ENCODE data around the gene GNB3. TPM values are rescaled to one million over a fixed set of nuclear protein-coding genes. Genes with fewer than 3 reads are reported as not detected.

The GNB3 gene
- polyA plus RNA-seq, 1 of the 3 experiments (the other 2 are of a cell fraction) = 12.9 TPM

GRCh38 chr12:6830286-6830890 lies 10.3 kb upstream of the GNB3 start:
- Histone ChIP-seq H4K20me1 (ENCODE audit: insufficient read depth) (0 out of 2 replicates have a peak, but pooled peaks cover 6% of the 10 kb centered on the region), H3K27me3 (ENCODE audit: insufficient read depth) (no peaks in the 10 kb centered on the region), H3K4me1 (ENCODE audit: control insufficient read depth in 1 of 2, insufficient read depth in 2 of 2, low read depth in 1 of 2, low read length in 1 of 2) (peaks cover 10 to 28% of the 10 kb centered on the region in 2 experiments; a peak in 3 of 4 replicates), H3K4me2 (peak overlapping the region; percentile 94), H3K79me2 (ENCODE audit: insufficient read depth) (peaks cover 31% of the 10 kb centered on the region), H3K27ac (ENCODE audit: low read depth in 2 of 2, low read length in 1 of 2) (peak overlapping the region in 1 of 2 experiments; percentile 93; a peak in 1 of 4 replicates), H3K9ac (no peak overlapping the region), H2AFZ (ENCODE audit: low read depth) (no peak overlapping the region), H3K9me3 (no peaks in the 10 kb centered on the region), H3K4me3 (ENCODE audit: low read depth in 2 of 2, low read length in 1 of 2) (peak overlapping the region in 1 of 2 experiments; percentile 73; a peak in 2 of 4 replicates), H3K36me3 (replicated peaks in 1 of 2; ENCODE audit: control insufficient read depth in 1 of 2, insufficient read depth in 2 of 2, low read length in 1 of 2) (peaks cover 26 to 38% of the 10 kb centered on the region in 2 experiments), H3F3A (replicated peaks; ENCODE audit: insufficient read depth) (peaks cover 8% of the 10 kb centered on the region), H3K9me2 (no peaks in the 10 kb centered on the region)
- no peak for TF ChIP-seq ELF1 (IDR thresholded peaks at IDR 0.05)
- no peak for TF ChIP-seq SIN3A (IDR thresholded peaks at IDR 0.05; ENCODE audit: borderline replicate concordance, low read depth, low read length)
- no peak for TF ChIP-seq POLR2AphosphoS5 (IDR thresholded peaks at IDR 0.05; ENCODE audit: low read depth, low read length)
- DNase-seq = no peak
- CTCF ChIA-PET = interaction anchor here (0.6 to 14.1 kb wide), 10 partner anchors 14 to 106 kb away, joined by 3 to 246 read pairs (median 4); partner anchors contain the start of genes CDCA3, COPS7A, GNB3 and MLF2
- WGBS (ENCODE audit: low lambda C conversion rate) = 90% methylated on average over 9 of the region's 11 CpGs
- POLR2A ChIA-PET = interaction anchor here (2.0 to 7.0 kb wide), 3 partner anchors 10 to 77 kb away, joined by 5 to 46 read pairs (median 25); partner anchors contain the start of genes CDCA3, MLF2 and USP5

GRCh38 chr12:6830999-6831398 lies 9.7 kb upstream of the GNB3 start:
- DNase-seq = no peak
- ChIA-PET POLR2A (interaction anchor here (4.0 kb wide), 1 partner anchor 21 kb away, joined by 25 read pairs; the partner anchor contains the start of genes CDCA3 and USP5), CTCF (interaction anchor here (0.9 to 14.1 kb wide), 6 partner anchors 17 to 77 kb away, joined by 3 to 246 read pairs (median 46); partner anchors contain the start of genes CDCA3, GNB3, MLF2 and PTMS)
- peaks cover 28 to 38% of the 10 kb centered on the region in 2 experiments for H3K36me3 ChIP-seq (replicated peaks in 1 of 2; ENCODE audit: control insufficient read depth in 1 of 2, insufficient read depth in 2 of 2, low read length in 1 of 2)
- no peaks in the 10 kb centered on the region for H3K9me2 ChIP-seq
- H3K27ac ChIP-seq (ENCODE audit: low read depth in 2 of 2, low read length in 1 of 2) = no peak overlapping the region
- H2AFZ ChIP-seq (ENCODE audit: low read depth) = no peak overlapping the region
- no peak overlapping the region for H3K4me3 ChIP-seq (ENCODE audit: low read depth in 2 of 2, low read length in 1 of 2)
- TF ChIP-seq MEF2A (IDR thresholded peaks at IDR 0.05; ENCODE audit: borderline replicate concordance, low read depth) (no peak), RAD21 (IDR thresholded peaks at IDR 0.05; ENCODE audit: low read length) (no peak), JUND (IDR thresholded peaks at IDR 0.05) (no peak), FOXJ3 (CRISPR knock-in tag; IDR thresholded peaks at IDR 0.05) (no peak), USF1 (IDR thresholded peaks at IDR 0.05; ENCODE audit: borderline replicate concordance, low read depth) (no peak), FOXM1 (IDR thresholded peaks at IDR 0.05; ENCODE audit: low read depth) (no peak), TAF1 (IDR thresholded peaks at IDR 0.05; ENCODE audit: borderline replicate concordance, low read depth, low read length) (no peak), GABPA (IDR thresholded peaks at IDR 0.05; ENCODE audit: low read depth) (no peak), ELF1 (IDR thresholded peaks at IDR 0.05) (no peak), USF2 (IDR thresholded peaks at IDR 0.05; ENCODE audit: borderline replicate concordance, low read depth, low read length) (no peak), MXI1 (IDR thresholded peaks at IDR 0.05; ENCODE audit: low read depth, low read length) (no peak)
- H3K9me3 ChIP-seq = no peaks in the 10 kb centered on the region
- 0 out of 2 replicates have a peak, but pooled peaks cover 8% of the 10 kb centered on the region for H4K20me1 ChIP-seq (ENCODE audit: insufficient read depth)
- no peak overlapping the region for H3K9ac ChIP-seq
- no peaks in the 10 kb centered on the region for H3K27me3 ChIP-seq (ENCODE audit: insufficient read depth)
- H3K4me1 ChIP-seq (ENCODE audit: control insufficient read depth in 1 of 2, insufficient read depth in 2 of 2, low read depth in 1 of 2, low read length in 1 of 2) = peaks cover 5 to 23% of the 10 kb centered on the region in 2 experiments; a peak in 2 of 4 replicates
- WGBS (ENCODE audit: low lambda C conversion rate) = 100% methylated on average over 2 of the region's 6 CpGs
- H3K79me2 ChIP-seq (ENCODE audit: insufficient read depth) = peaks cover 31% of the 10 kb centered on the region
- no peak overlapping the region for H3K4me2 ChIP-seq
- peaks cover 5% of the 10 kb centered on the region for H3F3A ChIP-seq (replicated peaks; ENCODE audit: insufficient read depth)

Measured in SK-N-SH (cell line).